GM13977 (cell line): ENCODE data around the gene FMN1.

ENCODE experiments used
- DNase-seq: peaks from one replicate; pipeline ENCODE4 v3.0.0; 2012; ENCODE audit warnings: low spot score
- CTCF ChIP-seq: IDR thresholded peaks from 2 replicates; pipeline ENCODE4 v1.5.1; 2012; ENCODE audit warnings: mild to moderate bottlenecking, control low read depth; ENCODE audit not compliant: insufficient read depth; ENCODE audit errors: extremely low read depth, missing control alignments
- in situ Hi-C: fragments of 300-500 bp; cut with MboI; formaldehyde crosslinking; loops from one replicate; pipeline ENCODE4 v1.12.0; 2022; ENCODE audit warnings: low sequenced_read_pairs, low pct_unique_long_range_greater_than_20kb, mixed read lengths, inconsistent platforms; ENCODE audit not compliant: unreplicated experiment

Gene FMN1

GRCh38 chr15:33138000-33138399 lies 56.5 kb downstream of the FMN1 start:
- in situ Hi-C loops = no loop called here
- DNase-seq = no peak
- TF ChIP-seq CTCF = no peak

- TF ChIP-seq CTCF = no peak
- DNase-seq = no peak
- in situ Hi-C loops = no loop called here
These were observed 57.4 kb downstream of the FMN1 start for GRCh38 chr15:33137101-33137500.

GRCh38 chr15:33136353-33136752 lies 58.2 kb downstream of the FMN1 start:
- TF ChIP-seq CTCF = no peak
- no peak for DNase-seq

GRCh38 chr15:33135355-33135781 lies 59.1 kb downstream of the FMN1 start:
- in situ Hi-C loops = no loop called here
- no peak for DNase-seq
- no peak for TF ChIP-seq CTCF

More at GRCh38 chr15:33136353-33136752, 58.2 kb downstream of the FMN1 start:
- in situ Hi-C loops = no loop called here

- in situ Hi-C loops = no loop called here
- DNase-seq = peak; percentile 16
- TF ChIP-seq CTCF = peak; percentile 48
These were observed 61.7 kb downstream of the FMN1 start for GRCh38 chr15:33132722-33133345.

- TF ChIP-seq CTCF = no peak
- in situ Hi-C loops = no loop called here
- no peak for DNase-seq
These were observed 62.3 kb downstream of the FMN1 start for GRCh38 chr15:33132233-33132580.

GRCh38 chr15:33131552-33132232 lies 62.8 kb downstream of the FMN1 start:
- DNase-seq = no peak
- TF ChIP-seq CTCF = no peak
- in situ Hi-C loops = no loop called here
